Cardiac fibroblast (primary cell): ENCODE measurements around the gene UBXN1.

Experiments
- DNase-seq, 2 donors: peaks; one replicate each; pipeline versions ENCODE4 v3.0.0 to v3.0.0-alpha.2; 2010; ENCODE audit warnings: low read depth in 2 of 2
- H3K4me3 ChIP-seq, 2 donors: replicated peaks in 1 of 2; 1 replicate in 1 of 2; 2 replicates in 1 of 2; pipeline ENCODE4 v1.5.1; 2011; ENCODE audit warnings: low read depth in 2 of 2, low read length in 2 of 2, mild to moderate bottlenecking in 2 of 2, moderate library complexity in 1 of 2
- TF ChIP-seq, protein P1 (sequence below): IDR thresholded peaks from one replicate; pipeline ENCODE4 v1.5.1; 2011; ENCODE audit warnings: low read depth, mild to moderate bottlenecking, low read length, inconsistent platforms

The UBXN1 gene

DNA sequence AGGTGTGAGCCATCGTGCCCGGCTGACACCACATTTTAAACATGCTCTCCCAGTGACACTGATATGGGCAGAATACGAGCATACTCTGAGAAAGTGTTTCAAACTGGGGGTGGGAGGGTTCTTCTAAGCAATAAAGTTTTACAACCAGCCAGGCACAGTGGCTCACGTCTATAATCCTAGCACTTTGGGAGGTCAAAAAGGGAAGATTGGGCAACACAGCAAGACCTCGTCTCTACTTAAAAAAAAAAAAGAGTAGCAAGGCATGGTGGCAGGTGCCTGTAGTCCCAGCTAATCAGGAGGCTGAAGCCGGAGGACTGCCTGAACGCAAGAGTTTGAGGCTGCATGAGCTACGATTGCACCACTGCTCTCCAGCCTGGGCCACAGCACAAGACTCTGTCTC, 34.7 kb downstream of the UBXN1 start:
- no peak for DNase-seq
- H3K4me3 ChIP-seq = no peak overlapping the region
- TF ChIP-seq, protein P1, sequence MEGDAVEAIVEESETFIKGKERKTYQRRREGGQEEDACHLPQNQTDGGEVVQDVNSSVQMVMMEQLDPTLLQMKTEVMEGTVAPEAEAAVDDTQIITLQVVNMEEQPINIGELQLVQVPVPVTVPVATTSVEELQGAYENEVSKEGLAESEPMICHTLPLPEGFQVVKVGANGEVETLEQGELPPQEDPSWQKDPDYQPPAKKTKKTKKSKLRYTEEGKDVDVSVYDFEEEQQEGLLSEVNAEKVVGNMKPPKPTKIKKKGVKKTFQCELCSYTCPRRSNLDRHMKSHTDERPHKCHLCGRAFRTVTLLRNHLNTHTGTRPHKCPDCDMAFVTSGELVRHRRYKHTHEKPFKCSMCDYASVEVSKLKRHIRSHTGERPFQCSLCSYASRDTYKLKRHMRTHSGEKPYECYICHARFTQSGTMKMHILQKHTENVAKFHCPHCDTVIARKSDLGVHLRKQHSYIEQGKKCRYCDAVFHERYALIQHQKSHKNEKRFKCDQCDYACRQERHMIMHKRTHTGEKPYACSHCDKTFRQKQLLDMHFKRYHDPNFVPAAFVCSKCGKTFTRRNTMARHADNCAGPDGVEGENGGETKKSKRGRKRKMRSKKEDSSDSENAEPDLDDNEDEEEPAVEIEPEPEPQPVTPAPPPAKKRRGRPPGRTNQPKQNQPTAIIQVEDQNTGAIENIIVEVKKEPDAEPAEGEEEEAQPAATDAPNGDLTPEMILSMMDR = no peak

DNA sequence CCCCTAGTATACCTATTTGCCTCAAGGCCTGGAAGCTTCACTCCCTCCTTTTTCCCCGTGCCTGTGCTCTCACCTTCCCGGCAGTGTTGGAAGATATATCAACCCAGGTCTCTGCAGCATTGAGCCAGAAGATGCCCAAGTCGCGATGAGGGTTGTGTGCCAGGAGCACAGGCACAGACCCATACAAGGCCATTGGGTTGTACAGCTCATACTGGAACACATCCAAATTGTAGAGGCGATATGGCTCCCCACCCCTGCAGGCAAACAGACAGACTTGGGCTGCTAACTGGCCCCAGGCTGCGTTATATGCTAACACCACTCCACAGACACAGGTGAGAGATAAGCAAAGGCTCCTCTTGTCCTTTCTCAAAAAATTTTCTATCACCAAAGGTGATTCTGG, 46.4 kb downstream of the UBXN1 start:
- no peak overlapping the region for H3K4me3 ChIP-seq
- TF ChIP-seq, protein P1 = no peak
- DNase-seq = no peak

DNA sequence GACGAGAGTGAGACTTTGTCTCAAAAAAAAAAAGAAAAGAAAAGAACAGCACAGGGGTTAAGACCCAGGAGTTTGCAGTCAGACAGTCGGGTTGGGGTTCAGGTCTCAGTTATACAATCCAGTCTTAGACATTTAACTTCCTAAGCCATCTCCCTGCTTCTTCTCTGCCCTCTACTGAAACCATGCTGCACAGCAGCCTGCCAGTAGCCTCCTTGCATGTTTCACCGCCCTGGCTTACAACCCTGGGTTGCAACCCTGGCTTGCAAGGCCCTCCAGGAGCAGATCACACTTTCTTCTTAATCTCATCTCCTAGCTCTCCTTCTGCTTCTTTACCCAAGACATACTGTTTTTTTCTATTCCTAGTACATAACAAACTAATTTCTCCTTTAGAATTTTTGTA, 51.2 kb downstream of the UBXN1 start:
- no peak overlapping the region for H3K4me3 ChIP-seq
- TF ChIP-seq, protein P1 = no peak
- DNase-seq = peak in 1 of 2 donors; percentile 32
